DOHH2 (cell line): ENCODE measurements around the gene LBP.

Experiments
- H3F3A ChIP-seq: fragments of 200-600 bp; sonication (generic), shearing (Covaris generic); 2 replicates; pipeline ENCODE4 v1.6.0; 2016; ENCODE audit warnings: antibody characterized with exemption, mild to moderate bottlenecking; ENCODE audit not compliant: control insufficient read depth, insufficient read depth
- H3K27ac ChIP-seq: fragments of 200-600 bp; sonication (generic); 2 replicates; pipeline ENCODE4 v1.5.1; 2014; ENCODE audit warnings: low read depth, mild to moderate bottlenecking, low read length, moderate library complexity
- H3K27me3 ChIP-seq: fragments of 200-600 bp; sonication (generic); 2 replicates; pipeline ENCODE4 v1.6.1; 2014; ENCODE audit warnings: mild to moderate bottlenecking, low read length, mixed read lengths; ENCODE audit not compliant: control insufficient read depth
- H3K36me3 ChIP-seq: fragments of 200-600 bp; sonication (generic); 2 replicates; pipeline ENCODE4 v1.6.1; 2014; ENCODE audit warnings: mild to moderate bottlenecking, low read length, moderate library complexity, mixed read lengths; ENCODE audit not compliant: control insufficient read depth
- H3K4me1 ChIP-seq: fragments of 200-600 bp; sonication (generic); 2 replicates; pipeline ENCODE4 v1.6.1; 2014; ENCODE audit warnings: mild to moderate bottlenecking, low read length, mixed read lengths; ENCODE audit not compliant: control insufficient read depth
- H3K4me2 ChIP-seq: fragments of 200-600 bp; sonication (generic); 2 replicates; pipeline ENCODE4 v1.6.0; 2014; ENCODE audit warnings: mild to moderate bottlenecking, low read length, moderate library complexity
- H3K4me3 ChIP-seq: fragments of 200-600 bp; sonication (generic); 2 replicates; pipeline ENCODE4 v1.5.1; 2014; ENCODE audit warnings: mild to moderate bottlenecking, low read length, mixed read lengths
- H3K79me2 ChIP-seq: fragments of 200-600 bp; sonication (generic); 2 replicates; pipeline ENCODE4 v1.6.1; 2014; ENCODE audit warnings: mild to moderate bottlenecking, low read length, mixed read lengths; ENCODE audit not compliant: control insufficient read depth
- H3K9me2 ChIP-seq: fragments of 200-600 bp; sonication (generic); replicated peaks from 2 replicates; pipeline ENCODE4 v1.6.1; 2014; ENCODE audit warnings: mild to moderate bottlenecking, low read length, mixed read lengths; ENCODE audit not compliant: control insufficient read depth
- H3K9me3 ChIP-seq: fragments of 200-600 bp; sonication (generic); 2 replicates; pipeline ENCODE4 v1.6.1; 2014; ENCODE audit warnings: antibody characterized with exemption, low read length, mixed read lengths; ENCODE audit not compliant: control insufficient read depth, insufficient read depth
- H4K20me1 ChIP-seq: fragments of 200-600 bp; sonication (generic); 2 replicates; pipeline ENCODE4 v1.6.0; 2014; ENCODE audit warnings: low read depth, mild to moderate bottlenecking, antibody characterized with exemption, low read length, moderate library complexity; ENCODE audit not compliant: control insufficient read depth, insufficient read depth
- EZH2phosphoT487 ChIP-seq: fragments of 200-600 bp; sonication (generic); IDR thresholded peaks from 2 replicates; pipeline ENCODE4 v1.6.1; 2017; ENCODE audit warnings: borderline replicate concordance, mild to moderate bottlenecking, antibody characterized with exemption, low read length, moderate library complexity, mixed read lengths
- TF ChIP-seq, protein P1 (sequence below): fragments of 200-600 bp; sonication (generic); IDR thresholded peaks from one replicate; pipeline ENCODE4 v1.5.1; 2014; ENCODE audit warnings: antibody characterized with exemption, mild to moderate bottlenecking, low read depth, low read length; ENCODE audit not compliant: poor library complexity, severe bottlenecking

The LBP gene

DNA sequence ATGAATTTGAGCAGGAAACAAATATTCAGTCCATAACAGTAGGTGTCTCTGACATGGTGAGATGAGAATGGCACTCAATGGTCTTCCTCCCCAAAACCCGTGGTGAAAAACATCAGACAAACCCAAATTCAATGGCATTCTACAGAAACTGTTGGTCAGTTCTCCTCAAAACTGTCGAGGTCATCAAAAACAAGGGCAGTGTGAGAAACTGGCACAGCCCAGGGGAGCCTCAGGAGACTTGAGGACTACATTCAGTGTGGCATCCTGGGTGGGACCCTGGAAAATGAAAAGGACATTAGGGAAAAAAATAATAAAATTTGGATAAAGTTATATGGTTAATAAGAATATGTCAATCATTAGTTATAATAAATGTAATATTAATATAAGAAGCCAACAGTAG is 40.6 kb downstream of the LBP start:
- Histone ChIP-seq H3K27me3 (no peaks in the 10 kb centered on the region), H4K20me1 (no peaks in the 10 kb centered on the region), H3K9me2 (no peaks in the 10 kb centered on the region), H3K4me3 (no peak overlapping the region), H3K4me2 (no peak overlapping the region), H3K27ac (no peak overlapping the region), H3F3A (no peaks in the 10 kb centered on the region), H3K4me1 (peaks cover 4% of the 10 kb centered on the region), H3K9me3 (no peaks in the 10 kb centered on the region), H3K36me3 (no peaks in the 10 kb centered on the region), H3K79me2 (no peaks in the 10 kb centered on the region)
- TF ChIP-seq, protein P1, sequence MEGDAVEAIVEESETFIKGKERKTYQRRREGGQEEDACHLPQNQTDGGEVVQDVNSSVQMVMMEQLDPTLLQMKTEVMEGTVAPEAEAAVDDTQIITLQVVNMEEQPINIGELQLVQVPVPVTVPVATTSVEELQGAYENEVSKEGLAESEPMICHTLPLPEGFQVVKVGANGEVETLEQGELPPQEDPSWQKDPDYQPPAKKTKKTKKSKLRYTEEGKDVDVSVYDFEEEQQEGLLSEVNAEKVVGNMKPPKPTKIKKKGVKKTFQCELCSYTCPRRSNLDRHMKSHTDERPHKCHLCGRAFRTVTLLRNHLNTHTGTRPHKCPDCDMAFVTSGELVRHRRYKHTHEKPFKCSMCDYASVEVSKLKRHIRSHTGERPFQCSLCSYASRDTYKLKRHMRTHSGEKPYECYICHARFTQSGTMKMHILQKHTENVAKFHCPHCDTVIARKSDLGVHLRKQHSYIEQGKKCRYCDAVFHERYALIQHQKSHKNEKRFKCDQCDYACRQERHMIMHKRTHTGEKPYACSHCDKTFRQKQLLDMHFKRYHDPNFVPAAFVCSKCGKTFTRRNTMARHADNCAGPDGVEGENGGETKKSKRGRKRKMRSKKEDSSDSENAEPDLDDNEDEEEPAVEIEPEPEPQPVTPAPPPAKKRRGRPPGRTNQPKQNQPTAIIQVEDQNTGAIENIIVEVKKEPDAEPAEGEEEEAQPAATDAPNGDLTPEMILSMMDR, result no peak
- no peak for TF ChIP-seq EZH2phosphoT487

GRCh38 chr20:38387953-38388352 is 41.7 kb downstream of the LBP start:
- Histone ChIP-seq H3K9me3 (no peaks in the 10 kb centered on the region), H3K4me1 (peaks cover 4% of the 10 kb centered on the region), H3K4me2 (no peak overlapping the region), H3K27ac (no peak overlapping the region), H3K9me2 (no peaks in the 10 kb centered on the region), H4K20me1 (no peaks in the 10 kb centered on the region), H3K4me3 (no peak overlapping the region), H3K36me3 (no peaks in the 10 kb centered on the region), H3K79me2 (no peaks in the 10 kb centered on the region), H3K27me3 (peaks cover 5% of the 10 kb centered on the region; the same call in 1 of the 2 replicates), H3F3A (no peaks in the 10 kb centered on the region)
- TF ChIP-seq, protein P1, result no peak
- no peak for TF ChIP-seq EZH2phosphoT487

- Histone ChIP-seq H3K4me3 (no peak overlapping the region), H3K79me2 (no peaks in the 10 kb centered on the region), H3K9me2 (no peaks in the 10 kb centered on the region), H3K4me2 (no peak overlapping the region), H3K36me3 (no peaks in the 10 kb centered on the region), H3K27me3 (peaks cover 8% of the 10 kb centered on the region; the same call in 1 of the 2 replicates), H3K9me3 (no peaks in the 10 kb centered on the region), H3F3A (no peaks in the 10 kb centered on the region), H4K20me1 (no peaks in the 10 kb centered on the region), H3K4me1 (no peaks in the 10 kb centered on the region), H3K27ac (no peak overlapping the region)
- TF ChIP-seq, protein P1, result no peak
- TF ChIP-seq EZH2phosphoT487, result no peak
Observed at GRCh38 chr20:38392356-38392755, 46.1 kb downstream of the LBP start.

DNA sequence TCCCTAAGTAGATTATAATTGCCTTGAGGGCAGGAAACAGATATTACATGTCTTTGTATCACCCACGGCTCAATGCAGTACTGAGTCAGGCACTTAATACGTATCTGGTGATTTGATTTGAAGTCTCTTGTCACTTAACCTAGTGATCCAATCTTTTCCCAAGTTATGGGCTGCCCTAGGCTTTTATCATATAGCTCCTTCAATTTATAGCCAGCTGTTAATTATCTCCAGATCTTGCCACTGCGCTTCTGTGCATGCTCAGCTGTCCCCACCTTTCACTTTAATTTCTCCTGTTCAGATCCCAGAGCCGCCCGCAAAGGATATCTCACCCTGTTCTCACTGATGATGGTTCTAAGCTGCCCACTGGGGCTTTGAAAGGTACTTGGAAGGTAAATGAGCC is 47.0 kb downstream of the LBP start:
- no peak for TF ChIP-seq EZH2phosphoT487
- TF ChIP-seq, protein P1, result no peak
- Histone ChIP-seq H3K4me1 (no peaks in the 10 kb centered on the region), H3K27me3 (peaks cover 8% of the 10 kb centered on the region; the same call in 1 of the 2 replicates), H3K4me3 (no peak overlapping the region), H4K20me1 (no peaks in the 10 kb centered on the region), H3F3A (no peaks in the 10 kb centered on the region), H3K9me2 (no peaks in the 10 kb centered on the region), H3K4me2 (no peak overlapping the region), H3K79me2 (no peaks in the 10 kb centered on the region), H3K27ac (no peak overlapping the region), H3K9me3 (no peaks in the 10 kb centered on the region), H3K36me3 (no peaks in the 10 kb centered on the region)
